Fibroblast of lung (primary cell): ENCODE measurements around the gene PSD2. TPM values are rescaled to one million over a fixed set of nuclear protein-coding genes. Genes with fewer than 3 reads are reported as not detected.

Experiments used
- DNase-seq, 2 donors: peaks; one replicate each; pipeline versions ENCODE4 v3.0.0 to v3.0.0-alpha.2; 2010; ENCODE audit warnings: low read depth in 2 of 2
- H2AFZ ChIP-seq: 2 replicates; pipeline ENCODE4 v1.5.1; 2012; ENCODE audit warnings: low read length, control low read depth, inconsistent platforms
- H3K27ac ChIP-seq: 2 replicates; pipeline ENCODE4 v1.5.1; 2011; ENCODE audit warnings: low read length, control low read depth; ENCODE audit not compliant: insufficient read depth
- H3K27me3 ChIP-seq: 2 replicates; pipeline ENCODE4 v1.5.1; 2011; ENCODE audit warnings: mild to moderate bottlenecking, low read length; ENCODE audit not compliant: control insufficient read depth, insufficient read depth
- H3K36me3 ChIP-seq: 2 replicates; pipeline ENCODE4 v1.5.1; 2011; ENCODE audit warnings: low read length; ENCODE audit not compliant: control insufficient read depth, insufficient read depth
- H3K4me1 ChIP-seq: 2 replicates; pipeline ENCODE4 v1.5.1; 2011; ENCODE audit warnings: low read length; ENCODE audit not compliant: control insufficient read depth, insufficient read depth; ENCODE audit errors: extremely low read depth
- H3K4me2 ChIP-seq: 2 replicates; pipeline ENCODE4 v1.5.1; 2011; ENCODE audit warnings: low read length, control low read depth; ENCODE audit not compliant: insufficient read depth; ENCODE audit errors: extremely low read depth
- H3K4me3 ChIP-seq, 4 experiments: fragments of 200-600 bp in 1 of 4; sonication (generic) in 1 of 4; replicated peaks in 1 of 4; 2 replicates each; pipeline ENCODE4 v1.5.1; 2011 to 2016; ENCODE audit warnings: low read length in 4 of 4, low read depth in 3 of 4, mild to moderate bottlenecking in 3 of 4, control low read depth in 2 of 4, inconsistent platforms in 1 of 4, mixed read lengths in 1 of 4; ENCODE audit not compliant: insufficient read depth in 1 of 4; ENCODE audit errors: control extremely low read depth in 1 of 4
- H3K79me2 ChIP-seq: 2 replicates; pipeline ENCODE4 v1.5.1; 2012; ENCODE audit warnings: mild to moderate bottlenecking, low read length, inconsistent platforms; ENCODE audit not compliant: control insufficient read depth, insufficient read depth
- H3K9ac ChIP-seq: 2 replicates; pipeline ENCODE4 v1.5.1; 2011; ENCODE audit warnings: mild to moderate bottlenecking, low read length, control low read depth; ENCODE audit not compliant: insufficient read depth
- H3K9me3 ChIP-seq: 2 replicates; pipeline ENCODE4 v1.5.1; 2012; ENCODE audit warnings: low read depth, low read length; ENCODE audit not compliant: control insufficient read depth, insufficient read depth
- H4K20me1 ChIP-seq: 2 replicates; pipeline ENCODE4 v1.5.1; 2011; ENCODE audit warnings: low read length; ENCODE audit not compliant: control insufficient read depth, insufficient read depth; ENCODE audit errors: extremely low read depth
- CTCF ChIP-seq, 2 donors: IDR thresholded peaks in 1 of 2; conservative IDR thresholded peaks in 1 of 2; 1 replicate in 1 of 2; 2 replicates in 1 of 2; pipeline ENCODE4 v1.5.1; 2011 to 2012; ENCODE audit warnings: low read length in 2 of 2, control low read depth in 1 of 2, inconsistent platforms in 1 of 2, low read depth in 1 of 2, mild to moderate bottlenecking in 1 of 2
- EZH2 ChIP-seq: IDR thresholded peaks from 2 replicates; pipeline ENCODE4 v1.5.1; 2012; ENCODE audit warnings: low read length, control low read depth, mild to moderate bottlenecking; ENCODE audit errors: missing control alignments
- polyA plus RNA-seq, 2 donors: library from polyadenylated mRNA; depleted of rRNA in 1 of 2; stranded (reverse) in 1 of 2; unstranded in 1 of 2; fragments of >200 nt; gene quantifications; 2 replicates each; pipeline ENCODE4 v1.2.1, GENCODE V29; 2011 to 2012; ENCODE audit warnings: missing spikeins in 1 of 2
- total RNA-seq: library from RNA; depleted of rRNA; stranded (reverse); fragments of >200 nt; gene quantifications from 2 replicates; pipeline ENCODE4 v1.2.1, GENCODE V29; 2014

PSD2 gene
- total and polyA plus RNA-seq, 2 donors (not counting 1 experiment from before 2014, with no cell fraction given): 0.05 to 0.17 TPM

- no peaks in the 10 kb centered on the region for H3K9me3 ChIP-seq
- H3K4me2 ChIP-seq: no peak overlapping the region
- no peak for DNase-seq
- no peak overlapping the region for H2AFZ ChIP-seq
- H3K27me3 ChIP-seq: peaks cover 18% of the 10 kb centered on the region
- H3K36me3 ChIP-seq: no peaks in the 10 kb centered on the region
- no peaks in the 10 kb centered on the region for H3K79me2 ChIP-seq
- no peak overlapping the region for H3K4me3 ChIP-seq
- no peak overlapping the region for H3K27ac ChIP-seq
- no peak overlapping the region for H3K9ac ChIP-seq
- TF ChIP-seq CTCF (conservative IDR thresholded peaks at IDR 0.05 in 1 of 2, IDR thresholded peaks at IDR 0.05 in 1 of 2; ENCODE audit: low read depth in 1 of 2, low read length in 2 of 2) (no peak), EZH2 (no peak)
- H3K4me1 ChIP-seq: no peaks in the 10 kb centered on the region
- no peaks in the 10 kb centered on the region for H4K20me1 ChIP-seq
Measured at GRCh38 chr5:139763280-139763929, 32.2 kb upstream of the PSD2 start.

GRCh38 chr5:139763930-139764791 lies 31.4 kb upstream of the PSD2 start:
- H3K36me3 ChIP-seq: no peaks in the 10 kb centered on the region
- H2AFZ ChIP-seq: no peak overlapping the region
- DNase-seq: no peak

More at GRCh38 chr5:139763930-139764791, 31.4 kb upstream of the PSD2 start:
- Histone ChIP-seq H4K20me1 (no peaks in the 10 kb centered on the region), H3K27ac (no peak overlapping the region), H3K79me2 (no peaks in the 10 kb centered on the region), H3K4me3 (no peak overlapping the region), H3K9ac (no peak overlapping the region), H3K27me3 (peaks cover 18% of the 10 kb centered on the region), H3K4me1 (no peaks in the 10 kb centered on the region), H3K4me2 (no peak overlapping the region), H3K9me3 (no peaks in the 10 kb centered on the region)
- TF ChIP-seq EZH2: peak; percentile 59
- TF ChIP-seq CTCF (conservative IDR thresholded peaks at IDR 0.05 in 1 of 2, IDR thresholded peaks at IDR 0.05 in 1 of 2; ENCODE audit: low read depth in 1 of 2, low read length in 2 of 2): no peak
